HG03342 (cell line): ENCODE results near the gene FAT4.

Source experiments
- ATAC-seq: cut with Tn5 transposase; IDR thresholded peaks from one replicate; pipeline ENCODE4 v1.9.1; 2021; ENCODE audit warnings: mild to moderate bottlenecking, moderate library complexity; ENCODE audit not compliant: unreplicated experiment

Gene FAT4

GRCh38 chr4:125316401-125316790 is 1.6 kb downstream of the FAT4 start:
- ATAC-seq, result no peak

GRCh38 chr4:125316791-125317524 is 2.2 kb downstream of the FAT4 start:
- ATAC-seq, result no peak

- ATAC-seq, result no peak
Measured at GRCh38 chr4:125317525-125317877, 2.7 kb downstream of the FAT4 start.

GRCh38 chr4:125319311-125319710 is 4.6 kb downstream of the FAT4 start:
- no peak for ATAC-seq

GRCh38 chr4:125321709-125322365 is 7.1 kb downstream of the FAT4 start:
- ATAC-seq, result no peak

GRCh38 chr4:125322366-125322730 is 7.6 kb downstream of the FAT4 start:
- ATAC-seq, result no peak

GRCh38 chr4:125323654-125324053 is 8.9 kb downstream of the FAT4 start:
- no peak for ATAC-seq

GRCh38 chr4:125325733-125326132 is 11.0 kb downstream of the FAT4 start:
- ATAC-seq, result no peak

GRCh38 chr4:125331116-125331515 is 16.4 kb downstream of the FAT4 start:
- ATAC-seq, result no peak

- no peak for ATAC-seq
Measured at GRCh38 chr4:125334926-125335325, 20.2 kb downstream of the FAT4 start.

- ATAC-seq, result no peak
Measured at GRCh38 chr4:125338814-125339213, 24.1 kb downstream of the FAT4 start.

- no peak for ATAC-seq
Measured at GRCh38 chr4:125344198-125344597, 29.4 kb downstream of the FAT4 start.

- ATAC-seq, result no peak
Measured at GRCh38 chr4:125346616-125347015, 31.9 kb downstream of the FAT4 start.

GRCh38 chr4:125350470-125351135 is 35.8 kb downstream of the FAT4 start:
- ATAC-seq, result no peak

GRCh38 chr4:125352521-125352920 is 37.8 kb downstream of the FAT4 start:
- no peak for ATAC-seq

- no peak for ATAC-seq
Measured at GRCh38 chr4:125353131-125353530, 38.4 kb downstream of the FAT4 start.

- ATAC-seq, result no peak
Measured at GRCh38 chr4:125355791-125356190, 41.0 kb downstream of the FAT4 start.

- ATAC-seq, result no peak
Measured at GRCh38 chr4:125357675-125358074, 42.9 kb downstream of the FAT4 start.

GRCh38 chr4:125358453-125358852 is 43.7 kb downstream of the FAT4 start:
- no peak for ATAC-seq

- ATAC-seq, result no peak
Measured at GRCh38 chr4:125359363-125359762, 44.6 kb downstream of the FAT4 start.

- ATAC-seq, result no peak
Measured at GRCh38 chr4:125359960-125360634, 45.3 kb downstream of the FAT4 start.

- ATAC-seq, result no peak
Measured at GRCh38 chr4:125360727-125361126, 46.0 kb downstream of the FAT4 start.
